NCI-H2081 treated with DMSO at 0.1 percent for 48 hours (cell line): ENCODE results near the gene HYCC1.
"Not testable (repeated sequence)": the region's sequence is repeated elsewhere in the genome, so short reads cannot be mapped to it uniquely, and the experiment has no call there.

Experiments used
- DNase-seq: peaks from one replicate; lab custom pipeline; 2025; lab: John Stamatoyannopoulos, UW

HYCC1 gene

GRCh38 chr7:22983257-22983855 is 30.6 kb downstream of the HYCC1 start:
- no peak for DNase-seq

GRCh38 chr7:22980422-22980821 is 33.5 kb downstream of the HYCC1 start:
- no peak for DNase-seq

- no peak for DNase-seq
These were observed 34.1 kb downstream of the HYCC1 start for GRCh38 chr7:22979861-22980260.

- DNase-seq = no peak
These were observed 34.7 kb downstream of the HYCC1 start for GRCh38 chr7:22979251-22979650.

- not testable (repeated sequence) for DNase-seq
These were observed 39.3 kb downstream of the HYCC1 start for GRCh38 chr7:22974636-22975035.

GRCh38 chr7:22972207-22972606 is 41.7 kb downstream of the HYCC1 start:
- DNase-seq = no peak

GRCh38 chr7:22969010-22969431 is 44.9 kb downstream of the HYCC1 start:
- no peak for DNase-seq
